COLO668 (cell line): ENCODE data around the gene HAUS7.

Source experiments
- DNase-seq: peaks from one replicate; lab custom pipeline; 2025; ENCODE audit not compliant: unreplicated experiment; lab: John Stamatoyannopoulos, UW

The HAUS7 gene

DNA sequence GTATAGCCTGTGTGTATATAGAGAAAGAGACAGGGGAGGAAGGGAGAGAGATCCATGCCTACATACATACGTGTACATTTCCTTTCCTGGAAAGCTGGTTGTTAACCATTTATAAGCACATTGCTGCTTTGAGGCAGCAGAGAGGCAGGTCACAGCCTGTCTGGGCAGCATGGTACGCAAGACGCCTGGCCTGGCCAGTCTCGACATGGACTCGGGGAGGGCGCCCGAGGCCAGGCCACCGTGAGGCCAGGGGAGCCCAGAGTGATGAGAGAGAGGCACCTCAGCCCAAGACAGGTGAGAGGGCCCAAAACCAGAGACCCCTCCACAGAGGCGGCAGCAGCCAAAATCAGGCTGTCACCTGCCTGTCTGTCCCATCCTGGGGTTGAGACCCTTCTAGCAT lies 28.4 kb downstream of the HAUS7 start:
- DNase-seq: no peak

DNA sequence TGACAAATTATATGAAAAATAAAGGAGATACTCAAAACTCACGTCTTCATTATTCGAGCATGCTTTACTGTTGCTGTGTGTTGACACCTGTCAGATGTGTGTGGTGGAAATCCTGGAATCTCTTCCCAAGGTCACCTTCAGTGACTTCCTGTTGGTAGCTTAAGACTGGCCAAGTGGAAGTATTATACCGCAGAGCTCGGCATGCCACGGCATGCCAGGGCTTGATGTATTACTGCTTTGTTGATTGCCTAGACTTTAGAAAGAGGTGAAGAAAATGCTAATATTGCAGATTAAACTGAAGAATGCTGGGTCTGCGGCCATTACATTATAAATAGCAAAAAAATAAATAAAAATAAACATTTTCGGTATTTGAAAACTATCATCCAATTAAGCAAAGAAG lies 29.1 kb downstream of the HAUS7 start:
- DNase-seq: no peak

DNA sequence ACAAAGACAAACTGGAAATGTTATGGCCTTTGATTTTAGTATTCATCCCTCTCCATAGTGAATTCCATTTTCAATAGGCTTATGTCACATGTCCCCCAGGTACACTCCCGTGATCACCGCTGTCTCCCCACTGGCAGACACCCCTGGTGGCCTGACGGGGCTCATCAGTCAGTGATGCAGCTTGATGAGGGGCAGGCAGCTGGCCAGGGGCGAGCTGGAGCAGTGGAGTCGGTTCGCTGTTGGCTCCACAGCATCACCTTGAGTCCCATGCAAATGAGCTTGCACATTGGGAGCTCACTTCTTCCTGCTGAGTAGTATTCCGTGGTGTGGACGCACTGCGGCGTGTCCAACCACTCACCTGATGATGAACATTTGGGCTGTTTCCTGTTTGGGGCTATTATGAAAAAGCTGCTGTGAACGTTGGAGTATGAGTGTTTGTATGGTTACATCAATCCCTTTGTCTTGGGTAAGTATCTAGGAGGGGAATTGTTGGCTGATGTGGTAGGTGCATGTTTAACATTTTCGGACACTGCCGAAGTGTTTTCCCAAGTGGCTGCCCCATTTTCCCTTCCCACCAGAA lies 29.7 kb downstream of the HAUS7 start:
- no peak for DNase-seq

DNA sequence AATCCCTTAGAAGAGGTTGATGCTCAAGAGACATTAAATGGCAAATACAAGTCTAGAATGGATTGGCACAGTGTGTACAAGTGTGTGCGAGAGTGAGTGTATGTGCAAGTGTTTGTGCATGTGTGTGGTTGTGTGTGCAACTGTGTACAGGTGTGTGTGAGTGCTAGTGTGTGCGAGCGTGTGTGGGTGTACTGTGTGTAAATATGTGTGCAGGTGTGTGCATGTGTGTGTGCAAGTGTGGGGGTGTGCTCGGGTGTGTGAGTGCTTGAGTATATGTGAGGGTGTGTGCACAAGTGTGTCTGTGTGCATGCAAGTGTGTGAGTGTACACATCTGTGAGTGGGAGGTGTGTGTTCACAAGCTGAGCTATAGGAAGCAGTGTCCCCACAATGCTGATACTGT lies 30.4 kb downstream of the HAUS7 start:
- no peak for DNase-seq

DNA sequence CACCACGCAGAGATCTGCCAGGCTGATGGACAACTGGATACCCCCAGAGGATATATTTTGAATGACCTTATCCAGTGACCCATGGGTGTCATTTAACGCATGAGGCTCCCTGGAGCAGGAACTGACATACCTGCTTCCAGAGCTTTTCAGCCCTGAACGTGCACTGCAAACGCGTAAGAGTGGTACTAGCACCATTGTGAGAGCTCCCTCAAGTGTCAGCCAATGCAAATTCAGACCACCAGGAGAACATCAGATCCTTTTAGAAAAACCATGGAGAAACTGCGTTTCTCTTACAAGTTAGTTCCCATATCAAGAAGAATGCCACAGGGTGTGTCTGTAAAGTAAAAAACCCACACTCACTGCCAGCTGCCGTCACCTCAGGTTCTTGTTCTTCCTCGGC lies 31.8 kb downstream of the HAUS7 start:
- DNase-seq: peak; percentile 13

DNA sequence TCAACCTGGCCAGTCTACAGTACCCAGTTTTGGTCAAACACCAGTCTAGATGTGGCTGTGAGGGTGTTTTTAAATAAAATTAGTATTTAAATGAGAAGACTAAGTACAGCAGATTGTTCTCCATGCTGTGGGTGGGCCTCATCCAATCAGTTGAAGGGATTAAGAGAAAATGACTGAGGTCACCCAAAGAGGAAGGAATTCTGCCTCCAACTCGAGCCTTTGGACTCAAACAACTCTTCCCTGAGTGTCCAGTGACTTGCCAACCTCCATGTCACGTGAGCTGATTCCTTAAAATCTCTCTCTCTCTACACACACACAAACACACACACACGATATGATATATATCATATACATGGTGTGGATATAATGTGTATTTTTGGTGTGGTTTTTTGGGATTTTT lies 34.5 kb downstream of the HAUS7 start:
- no peak for DNase-seq

DNA sequence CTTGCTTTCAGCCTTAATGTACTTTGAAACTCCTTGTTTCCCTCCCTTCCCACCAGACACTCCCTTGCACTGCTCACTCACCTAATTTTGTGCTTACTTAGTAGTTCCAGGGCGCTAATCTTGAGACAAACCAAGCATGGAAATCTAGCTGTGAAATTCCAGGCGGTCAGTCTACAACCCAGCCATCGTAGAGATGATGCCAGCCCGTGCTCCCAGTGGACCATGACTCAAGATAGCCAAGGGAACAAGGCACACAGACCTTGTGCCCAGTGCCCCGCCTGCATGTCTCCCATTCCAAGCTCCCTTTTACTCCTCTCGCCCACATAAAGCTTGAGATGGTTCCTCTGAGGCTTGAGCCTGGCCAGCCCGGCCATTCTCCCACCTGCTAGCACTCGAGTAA lies 35.6 kb downstream of the HAUS7 start:
- no peak for DNase-seq

DNA sequence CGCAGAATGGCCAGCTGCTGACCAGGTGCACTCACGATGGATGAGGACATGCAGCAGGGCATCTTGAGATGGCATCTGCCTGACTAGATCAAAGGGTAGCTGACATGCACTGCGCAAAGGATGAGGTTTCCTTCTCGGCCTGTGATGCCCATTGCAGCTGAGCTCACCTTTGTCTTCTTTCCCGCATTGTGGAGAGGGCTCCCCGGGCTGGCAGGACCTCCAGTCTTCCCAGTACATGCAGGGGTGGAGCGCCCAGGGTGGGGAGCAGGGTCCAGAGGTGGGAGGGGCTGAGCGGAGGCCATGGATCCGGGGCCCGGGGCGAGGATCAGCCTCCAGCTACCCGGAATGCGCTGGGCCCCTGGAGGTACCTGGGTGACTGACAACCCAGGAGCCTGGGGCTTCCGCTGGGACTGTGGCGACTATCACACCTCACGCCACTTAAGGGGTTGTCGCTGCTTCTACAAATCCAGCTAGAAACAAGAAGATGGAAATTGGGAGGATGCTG lies 36.5 kb downstream of the HAUS7 start:
- DNase-seq: no peak

DNA sequence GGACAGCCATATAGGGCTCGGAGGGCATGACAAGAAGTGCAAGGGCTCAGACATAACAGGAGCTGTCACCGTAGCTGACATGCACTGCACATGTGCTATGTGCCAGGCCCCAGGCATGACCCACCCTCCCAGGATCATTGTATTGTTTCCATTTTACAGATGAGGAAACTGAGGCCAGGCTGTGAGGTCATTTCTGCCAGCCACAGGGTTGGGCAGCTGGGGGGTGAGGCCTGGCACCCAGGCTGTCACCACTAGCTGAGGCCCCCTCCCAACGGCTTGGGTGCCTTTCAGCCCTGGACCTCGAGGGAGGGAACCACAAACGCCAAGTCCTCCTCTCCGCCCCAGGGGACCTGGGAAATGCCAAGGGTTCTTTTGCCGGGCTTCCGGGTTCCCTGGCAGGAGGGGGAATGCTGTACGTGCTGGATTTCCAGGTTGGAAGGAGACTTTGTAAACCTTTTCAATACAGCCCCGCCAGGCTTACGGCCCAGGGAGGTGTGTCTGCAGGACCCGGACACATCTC lies 37.2 kb downstream of the HAUS7 start:
- DNase-seq: no peak

DNA sequence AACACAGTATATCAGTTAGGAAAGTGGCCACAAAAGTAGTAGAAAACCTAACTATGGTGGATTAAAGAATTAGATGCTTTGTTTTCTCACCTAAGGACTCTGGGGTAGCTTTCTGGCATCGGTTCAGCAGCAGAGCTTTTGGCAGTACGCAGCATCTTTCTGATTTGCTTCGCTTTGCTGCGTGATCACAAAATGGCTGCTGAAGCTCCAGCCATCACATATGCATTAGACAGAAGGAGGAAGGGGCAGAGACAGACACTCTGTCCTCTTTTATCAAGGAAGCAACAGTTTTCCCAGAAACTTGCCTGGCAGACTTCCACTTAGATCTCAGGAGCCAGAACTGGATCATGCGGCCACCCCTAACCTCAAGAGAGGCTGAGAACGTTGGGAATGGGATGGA lies 39.6 kb downstream of the HAUS7 start:
- no peak for DNase-seq

DNA sequence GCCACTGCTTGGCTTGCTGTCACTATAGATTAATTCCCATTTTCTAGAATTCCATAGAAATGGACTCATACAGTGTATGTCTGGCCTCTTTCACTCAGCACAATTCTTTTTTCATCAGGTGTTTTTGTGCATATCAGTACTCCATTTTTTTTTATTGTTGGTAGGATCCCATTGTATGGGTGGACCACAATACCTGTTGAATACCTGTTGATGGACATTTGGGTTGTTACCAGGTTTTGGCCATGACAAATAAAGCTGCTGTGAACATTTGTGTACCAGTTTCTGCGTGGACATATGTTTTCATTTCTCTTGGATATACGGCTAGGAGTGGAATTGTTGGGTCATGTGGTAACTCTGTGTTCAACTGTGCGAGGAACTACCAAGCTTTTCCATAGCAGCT lies 44.2 kb downstream of the HAUS7 start:
- no peak for DNase-seq

DNA sequence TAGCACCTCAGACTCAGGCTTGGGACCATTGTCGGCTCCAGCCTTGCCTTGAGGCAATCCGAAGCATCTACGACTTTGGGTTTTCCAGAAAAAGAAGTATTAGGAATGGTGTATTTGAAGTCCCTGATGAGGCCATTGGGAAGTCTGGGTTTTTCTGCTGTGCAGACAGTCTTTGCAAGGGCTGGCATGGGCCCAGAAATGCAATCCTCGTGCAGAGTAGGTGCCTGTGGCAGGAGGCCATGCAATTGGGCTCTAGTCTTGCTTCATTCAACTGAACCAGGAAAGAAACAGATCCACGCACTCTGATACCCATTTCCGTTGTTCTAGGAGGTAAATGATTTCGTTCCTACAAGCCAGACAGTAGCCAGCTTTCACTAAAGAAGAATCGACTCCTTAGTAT lies 46.7 kb downstream of the HAUS7 start:
- no peak for DNase-seq

DNA sequence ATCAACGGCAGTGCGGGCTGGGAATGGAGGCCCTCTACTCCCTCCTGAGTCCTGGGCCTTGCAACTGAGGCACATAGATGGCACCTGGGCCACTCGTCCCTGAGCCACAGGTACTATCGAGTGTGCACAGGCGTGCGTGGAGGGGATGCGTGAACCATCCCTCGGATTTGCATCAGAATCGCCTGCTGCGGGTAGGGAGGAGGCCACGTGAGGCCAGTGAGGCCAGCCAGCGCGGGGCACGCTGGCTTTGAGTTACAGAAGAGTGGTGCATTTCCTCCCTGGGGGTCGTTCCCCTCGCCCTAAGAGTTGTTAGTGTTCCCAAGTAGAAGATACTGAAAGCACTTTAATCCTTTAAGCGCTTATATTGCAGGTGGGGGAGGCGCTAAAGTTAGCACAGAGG lies 48.5 kb downstream of the HAUS7 start:
- DNase-seq: no peak

DNA sequence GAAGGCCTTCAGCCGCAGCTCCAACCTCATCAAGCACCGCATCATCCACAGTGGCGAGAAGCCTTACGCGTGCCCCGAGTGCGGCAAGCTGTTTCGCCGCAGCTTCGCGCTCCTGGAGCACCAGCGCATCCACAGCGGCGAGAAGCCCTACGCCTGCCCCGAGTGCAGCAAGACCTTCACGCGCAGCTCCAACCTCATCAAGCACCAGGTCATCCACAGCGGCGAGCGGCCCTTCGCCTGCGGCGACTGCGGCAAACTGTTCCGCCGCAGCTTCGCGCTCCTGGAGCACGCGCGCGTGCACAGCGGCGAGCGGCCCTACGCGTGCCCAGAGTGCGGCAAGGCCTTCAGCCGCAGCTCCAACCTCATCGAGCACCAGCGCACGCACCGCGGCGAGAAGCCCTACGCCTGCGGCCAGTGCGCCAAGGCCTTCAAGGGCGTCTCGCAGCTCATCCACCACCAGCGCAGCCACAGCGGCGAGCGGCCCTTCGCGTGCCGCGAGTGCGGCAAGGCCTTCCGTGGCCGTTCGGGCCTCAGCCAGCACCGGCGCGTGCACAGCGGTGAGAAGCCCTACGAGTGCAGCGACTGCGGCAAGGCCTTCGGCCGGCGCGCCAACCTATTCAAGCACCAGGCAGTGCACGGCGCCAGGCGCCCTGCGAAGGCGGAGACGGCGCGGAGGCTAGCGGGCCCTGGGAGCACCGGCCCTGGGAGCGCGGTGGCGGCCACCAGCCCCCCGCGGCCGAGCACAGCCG lies 49.4 kb downstream of the HAUS7 start:
- no peak for DNase-seq

DNA sequence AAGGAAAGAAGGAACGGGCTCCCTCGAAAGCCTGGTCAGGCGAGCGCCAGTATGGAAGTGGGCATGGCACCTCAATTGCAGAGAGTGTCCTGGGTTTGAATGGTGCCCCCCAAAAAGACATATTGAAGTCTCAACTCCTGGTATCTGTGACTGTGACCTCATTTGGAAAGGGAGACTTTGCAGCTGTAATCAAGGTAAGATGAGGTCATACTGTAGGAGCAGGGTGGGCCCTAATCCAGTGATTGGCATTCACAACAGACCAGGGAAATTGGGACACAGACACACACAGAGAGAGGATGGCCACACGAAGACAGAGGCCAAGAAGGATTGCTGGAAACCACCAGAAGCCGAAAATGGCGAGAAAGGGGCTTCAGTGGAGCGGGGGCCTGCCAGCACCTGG lies 52.7 kb downstream of the HAUS7 start:
- DNase-seq: no peak

DNA sequence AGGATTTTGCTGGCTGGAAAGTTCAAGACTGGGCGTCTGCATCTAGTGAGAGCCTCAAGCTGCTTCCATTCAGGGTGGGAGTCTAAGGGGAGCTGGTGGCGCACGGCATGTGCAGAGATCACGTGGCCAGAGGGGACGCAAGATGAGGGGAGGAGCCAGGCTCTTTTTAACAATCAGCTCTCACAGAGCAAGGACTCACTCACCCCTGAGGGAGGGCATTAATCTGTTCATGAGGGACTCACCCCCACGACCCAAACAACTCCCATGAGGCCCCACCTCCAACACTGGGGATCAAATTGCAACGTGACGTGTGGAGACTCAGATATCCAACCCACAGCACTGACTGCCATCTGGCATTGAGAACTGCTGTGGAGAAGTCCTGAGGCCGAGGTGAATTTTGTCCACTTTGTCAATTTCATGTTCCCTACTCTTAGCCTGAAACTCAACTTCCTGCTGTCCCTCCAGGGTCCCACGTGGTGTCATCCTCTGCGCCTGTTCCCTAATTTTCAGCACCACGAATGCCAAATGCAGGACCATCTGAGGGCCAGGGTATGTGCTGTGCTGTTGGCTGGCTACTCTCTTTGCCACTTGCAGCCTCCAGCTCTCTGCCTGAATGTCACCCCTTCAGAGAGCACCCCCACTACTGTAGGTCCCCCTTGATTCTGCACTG lies 53.5 kb downstream of the HAUS7 start:
- no peak for DNase-seq

DNA sequence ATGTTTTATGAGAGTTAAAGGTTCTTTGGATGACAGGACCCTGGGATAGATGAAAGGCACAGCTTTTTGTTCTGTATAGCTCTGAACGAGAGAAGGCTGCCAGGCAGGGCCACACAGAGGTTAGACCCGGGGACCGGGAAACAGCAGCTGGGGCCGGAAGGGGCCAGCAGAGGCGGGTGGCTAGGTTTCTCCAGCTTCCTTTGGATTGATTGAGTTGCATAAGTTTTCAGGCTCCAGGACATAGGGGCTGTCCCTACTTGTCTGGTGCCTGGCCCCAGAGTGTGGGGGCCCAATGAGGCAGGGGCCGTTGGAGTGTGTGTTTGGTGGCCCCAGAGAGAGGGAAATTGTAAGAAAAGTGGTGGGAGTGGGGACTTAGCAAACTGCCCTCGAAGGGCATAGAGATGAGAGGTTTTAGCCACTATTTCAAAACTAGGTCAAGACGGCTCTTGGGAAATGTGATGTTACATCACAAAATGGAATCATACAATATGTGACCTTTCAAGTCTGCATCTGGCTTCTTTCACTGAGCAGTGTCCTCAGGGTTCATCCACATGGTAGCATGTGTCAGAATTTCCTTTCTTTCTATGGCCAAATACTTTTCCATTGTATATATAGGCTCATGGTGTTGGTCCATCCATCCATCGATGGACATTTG lies 55.4 kb downstream of the HAUS7 start:
- no peak for DNase-seq

DNA sequence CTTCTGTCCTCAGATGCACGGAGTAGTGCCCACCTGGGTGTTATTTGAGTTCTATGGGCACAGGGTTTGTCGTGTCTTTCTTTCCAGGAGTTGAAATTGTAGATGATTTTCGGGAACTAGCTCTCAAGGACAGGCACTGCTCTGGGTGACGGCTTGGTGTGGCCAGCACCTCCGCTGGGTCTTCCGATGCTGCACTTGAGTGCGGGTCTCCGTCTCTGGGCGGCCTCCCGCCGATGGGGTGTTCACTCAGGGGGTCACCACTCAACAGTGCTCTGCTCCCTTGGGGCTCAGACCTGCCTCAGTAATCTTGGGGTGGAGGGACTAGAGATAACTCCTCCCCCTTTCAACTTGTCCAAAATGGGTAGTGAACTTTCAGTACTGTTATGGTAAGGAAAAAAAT lies 56.6 kb downstream of the HAUS7 start:
- no peak for DNase-seq

DNA sequence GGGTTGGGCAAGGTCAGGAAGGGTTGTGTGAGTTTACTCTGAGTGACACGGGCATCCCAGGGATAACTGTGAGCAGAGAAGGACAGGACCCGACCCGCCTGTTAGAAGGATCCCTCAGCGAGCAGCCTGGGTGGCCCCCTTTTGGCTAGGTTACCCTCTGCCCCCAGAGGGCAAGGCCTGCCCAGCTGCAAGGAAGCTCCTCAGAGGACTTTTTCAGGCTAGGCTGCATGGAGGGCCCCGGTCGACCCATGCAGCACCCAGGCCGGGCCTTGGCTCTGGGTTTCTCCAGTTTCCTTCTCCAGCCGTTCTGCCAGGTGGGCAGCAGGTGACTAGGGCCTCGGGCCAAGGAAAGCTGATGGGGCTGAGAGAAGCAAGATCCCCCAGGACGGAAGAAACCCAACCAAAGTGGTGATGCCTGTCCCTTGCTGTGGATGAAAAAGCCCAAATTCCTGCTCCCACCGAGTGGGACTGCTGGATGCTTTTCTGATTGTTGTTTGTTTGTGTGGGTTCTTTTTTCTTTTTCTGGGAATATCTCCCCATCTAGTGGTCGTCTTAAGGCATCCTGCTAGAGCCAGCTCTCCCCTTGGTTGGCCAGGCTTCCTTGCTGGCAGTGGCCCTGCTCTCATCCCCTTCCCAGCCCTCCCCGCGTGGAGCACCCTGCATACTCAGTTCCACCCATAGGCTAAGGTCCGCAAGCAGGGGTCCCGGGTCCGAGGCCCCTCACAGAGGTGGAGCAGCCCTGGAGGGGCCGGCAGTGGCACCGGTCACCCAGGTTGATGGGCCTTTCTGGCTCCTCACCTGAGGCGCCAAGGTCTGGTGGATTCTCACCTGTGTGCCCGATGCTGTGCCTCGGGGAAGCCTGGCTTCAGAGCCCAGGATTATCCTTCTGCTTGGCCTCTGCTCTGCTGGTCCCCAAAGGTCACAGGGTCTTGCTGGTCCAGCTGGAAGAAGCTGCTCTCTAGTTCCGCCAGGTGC lies 57.3 kb downstream of the HAUS7 start:
- DNase-seq: no peak

DNA sequence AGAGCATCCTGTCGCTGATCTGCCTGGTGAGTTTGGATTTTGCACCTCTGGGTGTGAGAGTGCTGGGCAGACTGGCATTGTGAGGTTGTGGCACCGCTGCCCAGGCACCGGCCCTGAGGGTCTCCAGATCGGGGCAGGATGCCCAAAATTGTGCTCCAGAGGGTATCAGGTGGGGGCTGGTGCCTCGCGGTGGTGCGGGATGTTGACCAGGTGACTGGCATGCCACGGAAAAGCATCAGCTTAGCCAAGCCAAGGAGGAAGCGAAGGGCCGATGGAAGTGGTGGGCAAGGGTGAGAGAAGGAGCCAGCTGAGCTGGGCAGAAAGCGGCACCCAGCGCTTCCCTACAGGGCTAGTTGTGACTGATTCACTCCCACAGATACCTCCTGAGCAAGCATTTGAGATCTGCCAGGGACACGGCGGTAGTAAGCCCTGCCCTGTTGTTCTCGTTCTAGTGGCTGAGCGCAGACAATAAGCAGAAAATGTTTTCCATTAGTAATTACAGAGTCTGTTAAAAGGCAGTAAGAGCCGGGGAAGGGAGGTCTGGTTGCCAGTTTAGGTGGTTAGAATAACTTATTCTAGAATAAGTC lies 58.3 kb downstream of the HAUS7 start:
- peak; percentile 19 for DNase-seq
